SU-DHL-6 (cell line): ENCODE results near the gene SUPT6H.
"Not testable (repeated sequence)": the region's sequence is repeated elsewhere in the genome, so short reads cannot be mapped to it uniquely, and the experiment has no call there.

Experiments
- H2AFZ ChIP-seq: fragments of 200-600 bp; sonication (generic); 2 replicates; pipeline ENCODE4 v1.6.1; 2014; ENCODE audit warnings: low read depth, mild to moderate bottlenecking, moderate library complexity, mixed read lengths, antibody characterized with exemption, low read length; ENCODE audit not compliant: severe bottlenecking
- H3F3A ChIP-seq: fragments of 200-600 bp; shearing (Covaris generic); 2 replicates; pipeline ENCODE4 v1.6.0; 2016; ENCODE audit warnings: antibody characterized with exemption, mild to moderate bottlenecking; ENCODE audit not compliant: insufficient read depth
- H3K27ac ChIP-seq: fragments of 200-600 bp; sonication (generic); 2 replicates; pipeline ENCODE4 v1.5.1; 2016; ENCODE audit warnings: low read depth, mild to moderate bottlenecking, low read length, moderate library complexity, mixed read lengths
- H3K27me3 ChIP-seq: fragments of 200-600 bp; sonication (generic), shearing (Covaris generic); 2 replicates; pipeline ENCODE4 v1.6.0; 2014; ENCODE audit warnings: mild to moderate bottlenecking, low read length
- H3K36me3 ChIP-seq: fragments of 200-600 bp; sonication (generic); 2 replicates; pipeline ENCODE4 v1.6.1; 2014; ENCODE audit warnings: mild to moderate bottlenecking, low read length, mixed read lengths
- H3K4me2 ChIP-seq: fragments of 300-600, 200-600 bp; shearing (Covaris generic), sonication (generic); 2 replicates; pipeline ENCODE4 v1.6.0; 2014; ENCODE audit warnings: low read length, low read depth, mild to moderate bottlenecking; ENCODE audit not compliant: poor library complexity, severe bottlenecking
- H3K4me3 ChIP-seq: fragments of 200-600 bp; sonication (generic); 2 replicates; pipeline ENCODE4 v1.5.1; 2014; ENCODE audit warnings: antibody characterized with exemption, low read length, mild to moderate bottlenecking, mixed read lengths; ENCODE audit not compliant: insufficient read depth, poor library complexity, severe bottlenecking
- H3K79me2 ChIP-seq: fragments of 200-600 bp; sonication (generic); 2 replicates; pipeline ENCODE4 v1.6.1; 2014; ENCODE audit warnings: mild to moderate bottlenecking, low read length, moderate library complexity; ENCODE audit not compliant: insufficient read depth
- H3K9ac ChIP-seq: fragments of 200-600 bp; sonication (generic); 2 replicates; pipeline ENCODE4 v1.7.0; 2014; ENCODE audit warnings: mild to moderate bottlenecking, low read length
- H3K9me2 ChIP-seq: fragments of 200-600 bp; sonication (generic); replicated peaks from 2 replicates; pipeline ENCODE4 v1.6.1; 2014; ENCODE audit warnings: low read length; ENCODE audit not compliant: insufficient read depth
- H3K9me3 ChIP-seq: fragments of 200-600 bp; sonication (generic); 2 replicates; pipeline ENCODE4 v1.6.1; 2014; ENCODE audit warnings: low read length, mixed read lengths; ENCODE audit not compliant: insufficient read depth
- H4K20me1 ChIP-seq: fragments of 200-600 bp; sonication (generic); 2 replicates; pipeline ENCODE4 v1.6.1; 2014; ENCODE audit warnings: low read depth, mild to moderate bottlenecking, antibody characterized with exemption, low read length, moderate library complexity, mixed read lengths
- EZH2phosphoT487 ChIP-seq: fragments of 200-600 bp; sonication (generic), shearing (Covaris generic); conservative IDR thresholded peaks from 2 replicates; pipeline ENCODE4 v1.6.1; 2018; ENCODE audit warnings: mild to moderate bottlenecking, antibody characterized with exemption, low read length, moderate library complexity, mixed read lengths
- TF ChIP-seq, protein P1 (sequence below): fragments of 200-600 bp; sonication (generic); IDR thresholded peaks from one replicate; pipeline ENCODE4 v1.5.1; 2017; ENCODE audit warnings: antibody characterized with exemption, mild to moderate bottlenecking, low read length, moderate library complexity; ENCODE audit not compliant: insufficient read depth, poor library complexity, severe bottlenecking

SUPT6H gene

GRCh38 chr17:28648698-28649097 is 13.3 kb upstream of the SUPT6H start:
- Histone ChIP-seq H4K20me1 (no peaks in the 10 kb centered on the region), H3K36me3 (peaks cover 6% of the 10 kb centered on the region), H2AFZ (no peak overlapping the region), H3K79me2 (peaks cover 12% of the 10 kb centered on the region), H3K4me3 (no peak overlapping the region), H3K9me3 (no peaks in the 10 kb centered on the region), H3K27ac (no peak overlapping the region), H3K27me3 (no peaks in the 10 kb centered on the region), H3K4me2 (no peak overlapping the region), H3F3A (peaks cover 19% of the 10 kb centered on the region), H3K9ac (no peak overlapping the region), H3K9me2 (no peaks in the 10 kb centered on the region)
- TF ChIP-seq, protein P1, sequence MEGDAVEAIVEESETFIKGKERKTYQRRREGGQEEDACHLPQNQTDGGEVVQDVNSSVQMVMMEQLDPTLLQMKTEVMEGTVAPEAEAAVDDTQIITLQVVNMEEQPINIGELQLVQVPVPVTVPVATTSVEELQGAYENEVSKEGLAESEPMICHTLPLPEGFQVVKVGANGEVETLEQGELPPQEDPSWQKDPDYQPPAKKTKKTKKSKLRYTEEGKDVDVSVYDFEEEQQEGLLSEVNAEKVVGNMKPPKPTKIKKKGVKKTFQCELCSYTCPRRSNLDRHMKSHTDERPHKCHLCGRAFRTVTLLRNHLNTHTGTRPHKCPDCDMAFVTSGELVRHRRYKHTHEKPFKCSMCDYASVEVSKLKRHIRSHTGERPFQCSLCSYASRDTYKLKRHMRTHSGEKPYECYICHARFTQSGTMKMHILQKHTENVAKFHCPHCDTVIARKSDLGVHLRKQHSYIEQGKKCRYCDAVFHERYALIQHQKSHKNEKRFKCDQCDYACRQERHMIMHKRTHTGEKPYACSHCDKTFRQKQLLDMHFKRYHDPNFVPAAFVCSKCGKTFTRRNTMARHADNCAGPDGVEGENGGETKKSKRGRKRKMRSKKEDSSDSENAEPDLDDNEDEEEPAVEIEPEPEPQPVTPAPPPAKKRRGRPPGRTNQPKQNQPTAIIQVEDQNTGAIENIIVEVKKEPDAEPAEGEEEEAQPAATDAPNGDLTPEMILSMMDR, result no peak
- no peak for TF ChIP-seq EZH2phosphoT487

GRCh38 chr17:28655160-28655559 is 6.8 kb upstream of the SUPT6H start:
- Histone ChIP-seq H2AFZ (no peak overlapping the region), H3K9ac (no peak overlapping the region), H3F3A (no peaks in the 10 kb centered on the region; the same call in 1 of the 2 replicates), H3K9me3 (no peaks in the 10 kb centered on the region), H3K36me3 (peaks cover 5% of the 10 kb centered on the region; the same call in 1 of the 2 replicates), H3K27ac (no peak overlapping the region), H3K4me2 (no peak overlapping the region), H3K27me3 (no peaks in the 10 kb centered on the region), H3K79me2 (peaks cover 22% of the 10 kb centered on the region), H3K4me3 (no peak overlapping the region), H3K9me2 (no peaks in the 10 kb centered on the region), H4K20me1 (no peaks in the 10 kb centered on the region)
- TF ChIP-seq, protein P1, result no peak
- no peak for TF ChIP-seq EZH2phosphoT487

GRCh38 chr17:28657756-28658155 is 4.2 kb upstream of the SUPT6H start:
- Histone ChIP-seq H3K9ac (no peak overlapping the region), H3K79me2 (peaks cover 46% of the 10 kb centered on the region), H3K36me3 (peaks cover 3% of the 10 kb centered on the region; the same call in 1 of the 2 replicates), H4K20me1 (no peaks in the 10 kb centered on the region; the same call in 1 of the 2 replicates), H3K4me3 (no peak overlapping the region), H2AFZ (no peak overlapping the region), H3F3A (no peaks in the 10 kb centered on the region), H3K27ac (no peak overlapping the region), H3K9me2 (no peaks in the 10 kb centered on the region), H3K4me2 (no peak overlapping the region), H3K9me3 (no peaks in the 10 kb centered on the region), H3K27me3 (no peaks in the 10 kb centered on the region)
- TF ChIP-seq EZH2phosphoT487, result no peak
- TF ChIP-seq, protein P1, result no peak

DNA sequence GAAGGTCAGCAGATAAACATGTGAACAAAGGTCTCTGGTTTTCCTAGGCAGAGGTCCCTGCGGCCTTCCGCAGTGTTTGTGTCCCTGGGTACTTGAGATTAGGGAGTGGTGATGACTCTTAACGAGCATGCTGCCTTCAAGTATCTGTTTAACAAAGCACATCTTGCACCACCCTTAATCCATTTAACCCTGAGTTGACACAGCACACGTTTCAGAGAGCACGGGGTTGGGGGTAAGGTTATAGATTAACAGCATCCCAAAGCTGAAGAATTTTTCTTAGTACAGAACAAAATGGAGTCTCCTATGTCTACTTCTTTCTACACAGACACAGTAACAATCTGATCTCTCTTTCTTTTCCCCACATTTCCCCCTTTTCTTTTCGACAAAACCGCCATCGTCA is 3.7 kb upstream of the SUPT6H start:
- H2AFZ ChIP-seq, H3K9me3 ChIP-seq, H3F3A ChIP-seq, H3K4me2 ChIP-seq, H3K27ac ChIP-seq, H3K27me3 ChIP-seq, H3K9ac ChIP-seq, H3K4me3 ChIP-seq, H3K36me3 ChIP-seq, H3K9me2 ChIP-seq, H4K20me1 ChIP-seq: not testable (repeated sequence)
- H3K79me2 ChIP-seq, result peaks cover 52% of the 10 kb centered on the region

GRCh38 chr17:28658766-28659496 is 3.1 kb upstream of the SUPT6H start:
- not testable (repeated sequence) for H3K36me3 ChIP-seq, H4K20me1 ChIP-seq, H3K9me3 ChIP-seq, H3K4me3 ChIP-seq, H3K27ac ChIP-seq, H3K27me3 ChIP-seq, H3K9me2 ChIP-seq, H2AFZ ChIP-seq, H3K9ac ChIP-seq, H3K4me2 ChIP-seq, H3F3A ChIP-seq
- H3K79me2 ChIP-seq, result peaks cover 58% of the 10 kb centered on the region
